ENCODE results near the gene PIP4K2B. TPM values are rescaled to one million over a fixed set of nuclear protein-coding genes. Genes with fewer than 3 reads are reported as not detected.

PIP4K2B gene
- total RNA-seq, 4 donors from 2014 or later = 47.9 to 79.0 (median 74.8) TPM

GRCh38 chr17:38824899-38825761, 25.8 kb upstream of the PIP4K2B start, which contains the start of gene CWC25:
CWC25 (minus strand) TSS chr17:38825321; CDS start chr17:38825183, 138 bp downstream.
- H3K4me1 ChIP-seq = peaks cover 0 to 28% (median 14%) of the 10 kb centered on the region in 4 donors
- TF ChIP-seq, protein P1, sequence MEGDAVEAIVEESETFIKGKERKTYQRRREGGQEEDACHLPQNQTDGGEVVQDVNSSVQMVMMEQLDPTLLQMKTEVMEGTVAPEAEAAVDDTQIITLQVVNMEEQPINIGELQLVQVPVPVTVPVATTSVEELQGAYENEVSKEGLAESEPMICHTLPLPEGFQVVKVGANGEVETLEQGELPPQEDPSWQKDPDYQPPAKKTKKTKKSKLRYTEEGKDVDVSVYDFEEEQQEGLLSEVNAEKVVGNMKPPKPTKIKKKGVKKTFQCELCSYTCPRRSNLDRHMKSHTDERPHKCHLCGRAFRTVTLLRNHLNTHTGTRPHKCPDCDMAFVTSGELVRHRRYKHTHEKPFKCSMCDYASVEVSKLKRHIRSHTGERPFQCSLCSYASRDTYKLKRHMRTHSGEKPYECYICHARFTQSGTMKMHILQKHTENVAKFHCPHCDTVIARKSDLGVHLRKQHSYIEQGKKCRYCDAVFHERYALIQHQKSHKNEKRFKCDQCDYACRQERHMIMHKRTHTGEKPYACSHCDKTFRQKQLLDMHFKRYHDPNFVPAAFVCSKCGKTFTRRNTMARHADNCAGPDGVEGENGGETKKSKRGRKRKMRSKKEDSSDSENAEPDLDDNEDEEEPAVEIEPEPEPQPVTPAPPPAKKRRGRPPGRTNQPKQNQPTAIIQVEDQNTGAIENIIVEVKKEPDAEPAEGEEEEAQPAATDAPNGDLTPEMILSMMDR (IDR thresholded peaks at IDR 0.05) = peak in 2 of 5 experiments; percentile 28 to 63
- TF ChIP-seq POLR2A (IDR thresholded peaks at IDR 0.05) (peak; percentile 64 to 87), EP300 (IDR thresholded peaks at IDR 0.05) (peak; percentile 98 to 100)
- peaks cover 0 to 25% (median 8%) of the 10 kb centered on the region in 3 donors for H3K36me3 ChIP-seq
- H3K4me3 ChIP-seq = peak within 1 kb of the TSS; percentile 65 to 92 (median 78)
- WGBS, 2 donors = 2% methylated on average over 42 to 47 of the region's 55 CpGs
- DNase-seq (ENCODE audit: low spot score in 2 of 2) = peak; percentile 96 to 99
- no peaks in the 10 kb centered on the region for H3K9me3 ChIP-seq
- peak within 1 kb of the TSS; percentile 93 to 99 (median 96) for H3K27ac ChIP-seq
- no peaks in the 10 kb centered on the region for H3K27me3 ChIP-seq

GRCh38 chr17:38815576-38816193, 16.3 kb upstream of the PIP4K2B start:
- H3K36me3 ChIP-seq = peaks cover 2 to 94% (median 29%) of the 10 kb centered on the region in 3 donors
- no peak overlapping the region for H3K4me3 ChIP-seq
- DNase-seq (ENCODE audit: low spot score in 2 of 2) = no peak
- no peaks in the 10 kb centered on the region for H3K9me3 ChIP-seq
- H3K27me3 ChIP-seq = no peaks in the 10 kb centered on the region
- no peak overlapping the region for H3K27ac ChIP-seq
- no peaks in the 10 kb centered on the region for H3K4me1 ChIP-seq
- 75% methylated on average over 8 of the region's 8 CpGs for WGBS, 2 donors
- TF ChIP-seq POLR2A (IDR thresholded peaks at IDR 0.05) = no peak
- no peak for TF ChIP-seq EP300 (IDR thresholded peaks at IDR 0.05)
- TF ChIP-seq, protein P1 (IDR thresholded peaks at IDR 0.05) = no peak

GRCh38 chr17:38809828-38810227, 10.5 kb upstream of the PIP4K2B start:
- no peak overlapping the region for H3K4me3 ChIP-seq
- WGBS, 2 donors = 89 to 96% methylated on average over 7 of the region's 7 CpGs
- peaks cover 2 to 100% (median 52%) of the 10 kb centered on the region in 3 donors for H3K36me3 ChIP-seq
- H3K9me3 ChIP-seq = no peaks in the 10 kb centered on the region
- TF ChIP-seq, protein P1 (IDR thresholded peaks at IDR 0.05) = no peak
- TF ChIP-seq POLR2A (IDR thresholded peaks at IDR 0.05) (no peak), EP300 (IDR thresholded peaks at IDR 0.05) (no peak)
- no peaks in the 10 kb centered on the region for H3K27me3 ChIP-seq
- H3K27ac ChIP-seq = no peak overlapping the region
- DNase-seq (ENCODE audit: low spot score in 2 of 2) = no peak
- no peaks in the 10 kb centered on the region for H3K4me1 ChIP-seq

DNA sequence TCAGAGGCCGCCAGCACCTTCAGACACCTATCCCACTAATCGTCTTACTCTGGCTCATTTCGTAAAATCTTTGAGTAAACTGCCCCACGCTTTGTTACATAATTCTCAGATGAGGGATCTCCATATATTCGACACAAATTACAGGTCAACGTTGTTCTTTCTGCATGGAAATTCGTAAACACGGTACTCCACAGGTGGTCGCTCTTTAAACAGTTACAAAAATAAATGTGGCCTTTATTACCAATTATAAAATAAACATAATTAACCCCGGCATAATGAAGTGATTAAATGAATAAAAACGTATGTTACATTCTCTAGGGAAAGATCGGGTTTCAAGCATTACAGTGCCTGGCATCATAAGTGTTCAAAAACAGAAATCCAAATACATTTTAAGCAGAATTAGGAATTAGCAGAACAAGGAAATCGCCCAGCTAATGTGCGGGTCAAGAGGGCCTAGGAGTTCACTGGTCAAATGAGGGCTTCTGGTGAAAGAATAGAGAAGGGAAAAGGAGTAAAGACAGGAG, 943 bp upstream of the PIP4K2B start:
- WGBS, 2 donors = 16 to 20% methylated on average over 14 of the region's 14 CpGs
- H3K27ac ChIP-seq = peak overlapping the region; percentile 93 to 100 (median 99)
- H3K27me3 ChIP-seq = no peaks in the 10 kb centered on the region
- no peak for DNase-seq (ENCODE audit: low spot score in 2 of 2)
- no peaks in the 10 kb centered on the region for H3K9me3 ChIP-seq
- peaks cover 0 to 50% (median 10%) of the 10 kb centered on the region in 3 donors for H3K36me3 ChIP-seq
- TF ChIP-seq, protein P1 (IDR thresholded peaks at IDR 0.05) = no peak
- peak overlapping the region; percentile 83 to 98 (median 89) for H3K4me3 ChIP-seq
- peaks cover 0 to 39% (median 23%) of the 10 kb centered on the region in 4 donors for H3K4me1 ChIP-seq

All from tibial nerve (tissue), 4 donors.